HL-60 (cell line): ENCODE data around the gene ALK.

Experiments used
- GABPA ChIP-seq: IDR thresholded peaks from 2 replicates; pipeline ENCODE4 v1.6.1; 2012; ENCODE audit warnings: low read depth
- POLR2AphosphoS5 ChIP-seq: IDR thresholded peaks from 2 replicates; pipeline ENCODE4 v1.6.1; 2012; ENCODE audit warnings: low read depth
- TF ChIP-seq, protein P1 (sequence below): IDR thresholded peaks from one replicate; pipeline ENCODE4 v1.5.1; 2011; ENCODE audit warnings: low read length, control low read depth, inconsistent platforms; ENCODE audit not compliant: insufficient read depth

DNA sequence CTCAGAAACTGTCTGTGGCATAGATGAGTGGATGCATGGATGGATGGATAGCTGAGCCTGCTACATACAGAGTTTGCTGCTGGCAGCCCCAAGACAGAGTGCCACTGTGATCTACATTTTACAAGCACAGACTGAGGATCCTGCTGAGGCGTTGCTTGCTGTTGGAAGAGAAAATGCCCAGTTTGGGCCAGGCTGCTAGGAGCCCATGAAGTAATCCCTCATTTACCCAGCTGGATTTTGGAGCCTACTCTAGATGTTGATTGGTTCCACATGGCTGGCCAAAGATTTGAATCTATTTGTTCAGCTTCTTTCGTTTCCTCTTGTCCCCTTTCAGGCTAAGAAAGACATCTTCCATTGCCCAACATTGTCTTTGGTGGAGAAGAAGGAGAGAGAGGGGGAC, 544.8 kb downstream of the ALK start:
- no peak for TF ChIP-seq GABPA
- TF ChIP-seq, protein P1, sequence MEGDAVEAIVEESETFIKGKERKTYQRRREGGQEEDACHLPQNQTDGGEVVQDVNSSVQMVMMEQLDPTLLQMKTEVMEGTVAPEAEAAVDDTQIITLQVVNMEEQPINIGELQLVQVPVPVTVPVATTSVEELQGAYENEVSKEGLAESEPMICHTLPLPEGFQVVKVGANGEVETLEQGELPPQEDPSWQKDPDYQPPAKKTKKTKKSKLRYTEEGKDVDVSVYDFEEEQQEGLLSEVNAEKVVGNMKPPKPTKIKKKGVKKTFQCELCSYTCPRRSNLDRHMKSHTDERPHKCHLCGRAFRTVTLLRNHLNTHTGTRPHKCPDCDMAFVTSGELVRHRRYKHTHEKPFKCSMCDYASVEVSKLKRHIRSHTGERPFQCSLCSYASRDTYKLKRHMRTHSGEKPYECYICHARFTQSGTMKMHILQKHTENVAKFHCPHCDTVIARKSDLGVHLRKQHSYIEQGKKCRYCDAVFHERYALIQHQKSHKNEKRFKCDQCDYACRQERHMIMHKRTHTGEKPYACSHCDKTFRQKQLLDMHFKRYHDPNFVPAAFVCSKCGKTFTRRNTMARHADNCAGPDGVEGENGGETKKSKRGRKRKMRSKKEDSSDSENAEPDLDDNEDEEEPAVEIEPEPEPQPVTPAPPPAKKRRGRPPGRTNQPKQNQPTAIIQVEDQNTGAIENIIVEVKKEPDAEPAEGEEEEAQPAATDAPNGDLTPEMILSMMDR: no peak
- TF ChIP-seq POLR2AphosphoS5: no peak
